ENCODE measurements around the gene GRK4.
A peak's percentile ranks its signal among the peaks of the same experiment; 100 is the strongest.

The GRK4 gene

GRCh38 chr4:2944091-2944482, 19.3 kb upstream of the GRK4 start:
- TF ChIP-seq, protein P1, sequence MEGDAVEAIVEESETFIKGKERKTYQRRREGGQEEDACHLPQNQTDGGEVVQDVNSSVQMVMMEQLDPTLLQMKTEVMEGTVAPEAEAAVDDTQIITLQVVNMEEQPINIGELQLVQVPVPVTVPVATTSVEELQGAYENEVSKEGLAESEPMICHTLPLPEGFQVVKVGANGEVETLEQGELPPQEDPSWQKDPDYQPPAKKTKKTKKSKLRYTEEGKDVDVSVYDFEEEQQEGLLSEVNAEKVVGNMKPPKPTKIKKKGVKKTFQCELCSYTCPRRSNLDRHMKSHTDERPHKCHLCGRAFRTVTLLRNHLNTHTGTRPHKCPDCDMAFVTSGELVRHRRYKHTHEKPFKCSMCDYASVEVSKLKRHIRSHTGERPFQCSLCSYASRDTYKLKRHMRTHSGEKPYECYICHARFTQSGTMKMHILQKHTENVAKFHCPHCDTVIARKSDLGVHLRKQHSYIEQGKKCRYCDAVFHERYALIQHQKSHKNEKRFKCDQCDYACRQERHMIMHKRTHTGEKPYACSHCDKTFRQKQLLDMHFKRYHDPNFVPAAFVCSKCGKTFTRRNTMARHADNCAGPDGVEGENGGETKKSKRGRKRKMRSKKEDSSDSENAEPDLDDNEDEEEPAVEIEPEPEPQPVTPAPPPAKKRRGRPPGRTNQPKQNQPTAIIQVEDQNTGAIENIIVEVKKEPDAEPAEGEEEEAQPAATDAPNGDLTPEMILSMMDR (IDR thresholded peaks at IDR 0.05) = no peak

DNA sequence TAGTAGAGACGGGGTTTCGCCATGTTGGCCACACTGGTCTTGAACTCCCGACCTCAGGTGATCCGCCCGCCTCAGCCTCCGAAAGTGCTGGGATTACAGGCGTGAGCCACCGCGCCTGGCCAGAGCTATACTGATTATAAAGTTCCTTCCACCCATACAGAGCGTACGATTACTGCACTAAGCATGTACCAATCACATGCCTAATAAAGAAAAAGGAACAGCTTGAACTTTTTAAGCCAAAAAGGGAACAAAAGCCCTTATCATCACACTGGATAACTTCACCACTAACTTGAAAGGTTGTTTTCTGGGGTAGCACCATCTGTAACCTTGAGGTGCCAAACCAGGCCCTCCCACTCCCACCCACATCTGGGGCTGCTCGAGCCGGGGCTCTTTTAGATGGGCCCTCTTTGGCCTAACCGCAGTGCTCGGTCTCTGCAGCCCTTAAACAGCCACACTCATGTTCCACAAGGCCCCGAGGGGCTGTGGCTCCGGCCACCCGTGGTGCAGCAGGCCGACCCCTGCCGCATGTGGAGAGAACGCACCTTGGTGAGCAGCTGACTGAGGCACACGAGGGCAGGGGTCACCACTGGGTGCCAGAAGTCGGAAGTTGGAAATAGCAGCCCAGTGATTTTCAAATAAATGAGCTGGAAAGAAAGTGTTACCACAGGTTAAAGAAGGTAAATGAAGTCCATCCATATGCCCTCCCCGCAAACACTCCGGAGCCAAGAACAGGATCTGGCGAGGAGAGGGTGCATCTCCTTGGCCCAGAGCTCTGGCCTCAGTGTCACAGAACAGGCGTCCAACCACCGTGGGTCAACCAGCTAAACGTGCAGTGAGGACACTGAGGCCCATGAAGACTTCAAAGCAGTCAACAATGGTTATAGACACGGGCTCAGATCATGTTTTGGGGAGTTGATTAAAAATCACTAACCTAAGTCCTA, 18.5 kb upstream of the GRK4 start:
- TF ChIP-seq, protein P1 (IDR thresholded peaks at IDR 0.05) = no peak

- TF ChIP-seq, protein P1 (IDR thresholded peaks at IDR 0.05) = no peak
Observed at GRCh38 chr4:2946812-2947600, 16.4 kb upstream of the GRK4 start.

- TF ChIP-seq, protein P1 (IDR thresholded peaks at IDR 0.05) = no peak
Observed at GRCh38 chr4:2947926-2948325, 15.4 kb upstream of the GRK4 start.

DNA sequence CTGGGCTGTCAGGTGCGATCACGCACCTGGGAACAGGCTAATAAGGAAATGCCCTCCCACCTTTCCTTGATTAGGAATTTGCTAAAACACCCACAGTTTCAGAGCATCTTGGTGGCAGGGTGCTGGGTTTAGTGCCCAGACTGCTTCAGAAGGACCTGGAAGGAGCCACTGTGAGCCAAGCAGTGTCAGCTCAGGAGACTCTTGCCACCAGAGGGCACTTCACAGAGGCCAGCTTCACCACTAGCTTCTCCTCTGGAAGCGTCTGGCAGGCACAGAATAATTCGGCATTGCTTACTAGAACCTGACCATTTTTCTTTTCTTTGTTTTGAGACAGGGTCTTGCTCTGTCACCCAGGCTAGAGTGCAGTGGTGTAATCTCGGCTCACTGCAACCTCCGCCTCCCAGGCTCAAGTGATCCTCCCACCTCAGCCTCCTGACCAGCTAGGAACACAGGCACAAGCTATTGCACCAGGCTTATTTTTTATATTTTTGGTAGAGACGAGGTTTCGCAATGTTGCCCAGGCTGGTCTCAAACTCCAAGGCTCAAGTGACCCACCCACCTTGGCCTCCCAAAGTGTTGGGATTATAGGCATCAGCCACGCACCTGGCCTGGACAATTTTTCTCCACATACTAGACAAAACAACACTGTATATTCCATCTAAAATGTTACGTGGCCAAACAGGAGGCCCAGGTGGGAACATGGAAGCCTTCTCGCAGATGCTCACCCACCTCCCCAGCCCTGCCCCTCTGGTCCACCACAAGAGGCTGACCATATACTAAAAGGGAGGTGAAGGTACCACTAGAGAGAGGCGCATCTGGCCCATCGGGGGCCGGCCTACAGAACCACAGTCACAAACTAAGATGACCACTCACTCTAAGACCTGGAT, 14.2 kb upstream of the GRK4 start:
- TF ChIP-seq, protein P1 (IDR thresholded peaks at IDR 0.05) = peak; percentile 69

DNA sequence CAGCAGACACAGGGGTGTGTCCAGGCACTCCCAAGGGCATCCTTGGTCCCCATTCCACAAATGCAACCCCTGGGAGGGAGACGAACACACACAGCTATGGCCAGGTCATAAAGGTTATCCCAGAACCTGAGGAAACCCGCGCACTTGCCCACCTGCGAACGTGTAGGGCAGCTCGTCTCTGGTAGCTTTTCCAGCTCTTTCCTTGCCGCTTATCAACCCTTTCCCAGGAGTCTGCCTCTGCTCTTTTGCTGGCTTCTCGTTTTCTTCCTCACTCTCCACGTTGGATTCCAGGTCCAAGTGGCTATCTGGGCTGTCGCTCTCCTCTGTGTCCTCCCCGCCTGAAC, 13.6 kb upstream of the GRK4 start:
- TF ChIP-seq, protein P1 (IDR thresholded peaks at IDR 0.05) = no peak

Data from LNCAP (cell line).